HG03575 (cell line): ENCODE results near the gene RNF26.
"Not testable (repeated sequence)": the region's sequence is repeated elsewhere in the genome, so short reads cannot be mapped to it uniquely, and the experiment has no call there.

ENCODE experiments used
- ATAC-seq: cut with Tn5 transposase; IDR thresholded peaks from one replicate; pipeline ENCODE4 v1.9.1; 2021; ENCODE audit not compliant: unreplicated experiment, insufficient number of reproducible peaks, low FRiP score; ENCODE audit errors: extremely low read depth

RNF26 gene

GRCh38 chr11:119377961-119378667 lies 43.8 kb downstream of the RNF26 start:
- ATAC-seq, result no peak

GRCh38 chr11:119378851-119379465 lies 44.6 kb downstream of the RNF26 start:
- no peak for ATAC-seq

GRCh38 chr11:119380160-119380826 lies 46.0 kb downstream of the RNF26 start:
- no peak for ATAC-seq

GRCh38 chr11:119380827-119381180 lies 46.5 kb downstream of the RNF26 start:
- no peak for ATAC-seq

GRCh38 chr11:119381181-119381988 lies 47.1 kb downstream of the RNF26 start, which contains the start of gene USP2:
USP2 (minus strand) TSS chr11:119381690; CDS start chr11:119373480, 8,210 bp downstream.
- peak; percentile 61 for ATAC-seq

GRCh38 chr11:119382101-119382500 lies 47.8 kb downstream of the RNF26 start:
- no peak for ATAC-seq

GRCh38 chr11:119382513-119382912 lies 48.2 kb downstream of the RNF26 start:
- ATAC-seq, result not testable (repeated sequence)

- ATAC-seq, result no peak
Measured at GRCh38 chr11:119384332-119384731, 50.0 kb downstream of the RNF26 start.
